ENCODE data around the gene COLEC12.

COLEC12 gene

DNA sequence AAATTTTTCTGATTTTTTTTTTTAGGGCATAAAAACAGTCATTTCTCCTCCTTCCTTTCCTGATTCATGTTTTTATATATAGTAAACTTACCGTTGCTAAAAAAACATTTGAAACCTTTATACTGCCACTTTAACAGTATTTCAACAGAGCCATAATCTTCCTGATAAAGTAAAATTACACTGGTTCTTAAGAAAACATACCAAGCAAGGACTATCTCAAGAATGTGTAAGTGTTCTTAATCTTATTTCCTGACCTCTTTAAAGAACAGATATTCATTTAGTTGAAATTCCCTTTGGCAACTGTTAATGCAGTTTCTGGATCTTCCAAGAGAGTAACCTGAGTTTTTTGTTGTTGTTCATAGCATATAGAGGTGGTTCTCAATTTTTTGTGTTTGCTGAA lies 26.6 kb upstream of the COLEC12 start:
- DNase-seq (ENCODE audit: low read depth) = no peak
- H3K4me3 ChIP-seq (ENCODE audit: low read depth, low read length) = no peak overlapping the region
- TF ChIP-seq, protein P1, sequence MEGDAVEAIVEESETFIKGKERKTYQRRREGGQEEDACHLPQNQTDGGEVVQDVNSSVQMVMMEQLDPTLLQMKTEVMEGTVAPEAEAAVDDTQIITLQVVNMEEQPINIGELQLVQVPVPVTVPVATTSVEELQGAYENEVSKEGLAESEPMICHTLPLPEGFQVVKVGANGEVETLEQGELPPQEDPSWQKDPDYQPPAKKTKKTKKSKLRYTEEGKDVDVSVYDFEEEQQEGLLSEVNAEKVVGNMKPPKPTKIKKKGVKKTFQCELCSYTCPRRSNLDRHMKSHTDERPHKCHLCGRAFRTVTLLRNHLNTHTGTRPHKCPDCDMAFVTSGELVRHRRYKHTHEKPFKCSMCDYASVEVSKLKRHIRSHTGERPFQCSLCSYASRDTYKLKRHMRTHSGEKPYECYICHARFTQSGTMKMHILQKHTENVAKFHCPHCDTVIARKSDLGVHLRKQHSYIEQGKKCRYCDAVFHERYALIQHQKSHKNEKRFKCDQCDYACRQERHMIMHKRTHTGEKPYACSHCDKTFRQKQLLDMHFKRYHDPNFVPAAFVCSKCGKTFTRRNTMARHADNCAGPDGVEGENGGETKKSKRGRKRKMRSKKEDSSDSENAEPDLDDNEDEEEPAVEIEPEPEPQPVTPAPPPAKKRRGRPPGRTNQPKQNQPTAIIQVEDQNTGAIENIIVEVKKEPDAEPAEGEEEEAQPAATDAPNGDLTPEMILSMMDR (IDR thresholded peaks at IDR 0.05; ENCODE audit: insufficient read depth, low read depth, low read length, missing control alignments) = no peak

DNA sequence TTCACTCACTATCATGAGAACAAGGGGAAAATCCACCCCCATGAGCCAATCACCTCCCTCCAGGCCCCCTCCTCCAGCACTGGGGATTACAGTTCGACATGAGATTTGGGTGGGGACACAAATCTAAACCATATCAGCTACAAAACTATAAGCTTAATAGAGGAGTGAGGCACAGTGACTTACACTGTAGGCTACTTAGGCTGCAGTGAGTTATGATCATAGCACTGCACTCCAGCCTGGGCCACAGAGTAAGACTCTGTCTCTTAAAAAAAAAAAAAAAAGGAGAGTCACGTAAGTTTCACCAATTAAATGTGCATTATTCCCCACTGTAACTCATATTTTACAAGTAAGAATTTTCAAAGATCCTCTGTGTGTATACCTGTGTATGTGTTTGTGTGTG lies 26.2 kb upstream of the COLEC12 start:
- DNase-seq (ENCODE audit: low read depth) = no peak
- TF ChIP-seq, protein P1 (IDR thresholded peaks at IDR 0.05; ENCODE audit: insufficient read depth, low read depth, low read length, missing control alignments) = no peak
- H3K4me3 ChIP-seq (ENCODE audit: low read depth, low read length) = no peak overlapping the region

DNA sequence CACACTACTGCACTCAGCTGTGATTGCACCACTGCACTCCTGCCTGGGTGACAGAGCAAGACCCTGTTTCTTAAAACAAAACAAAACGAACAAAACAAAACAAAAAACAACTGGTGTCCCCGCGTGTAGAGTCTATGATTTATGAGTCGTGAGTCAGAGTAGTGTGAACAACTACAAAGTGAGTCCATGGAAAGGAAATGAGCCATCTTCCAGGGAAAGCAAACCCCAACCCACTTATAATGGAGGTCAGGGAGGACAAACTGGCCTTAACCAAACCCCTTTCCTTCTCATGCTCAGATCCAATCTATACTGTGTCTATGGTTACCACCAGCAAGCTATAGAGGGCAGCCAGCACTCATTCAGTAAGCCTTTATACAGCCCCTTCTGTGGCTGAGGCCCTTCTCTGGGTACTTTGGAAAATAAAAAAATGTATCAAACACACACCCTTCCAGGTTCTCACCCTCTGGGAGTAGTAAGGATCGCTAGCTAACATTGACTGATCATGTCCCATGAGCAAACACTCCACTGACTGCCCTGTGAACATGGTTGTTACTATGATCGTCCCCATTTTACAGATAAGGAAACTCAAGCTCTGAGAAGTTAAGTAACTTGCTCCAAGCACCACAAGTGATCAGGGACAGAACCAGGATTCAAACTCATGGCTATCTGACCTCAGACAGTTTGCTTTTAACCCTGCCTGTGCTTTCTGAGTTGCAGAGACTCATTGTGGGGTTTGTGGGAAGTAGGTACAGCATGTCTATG lies 24.7 kb upstream of the COLEC12 start:
- TF ChIP-seq, protein P1 (IDR thresholded peaks at IDR 0.05; ENCODE audit: insufficient read depth, low read depth, low read length, missing control alignments) = no peak
- DNase-seq (ENCODE audit: low read depth) = no peak
- H3K4me3 ChIP-seq (ENCODE audit: low read depth, low read length) = no peak overlapping the region

DNA sequence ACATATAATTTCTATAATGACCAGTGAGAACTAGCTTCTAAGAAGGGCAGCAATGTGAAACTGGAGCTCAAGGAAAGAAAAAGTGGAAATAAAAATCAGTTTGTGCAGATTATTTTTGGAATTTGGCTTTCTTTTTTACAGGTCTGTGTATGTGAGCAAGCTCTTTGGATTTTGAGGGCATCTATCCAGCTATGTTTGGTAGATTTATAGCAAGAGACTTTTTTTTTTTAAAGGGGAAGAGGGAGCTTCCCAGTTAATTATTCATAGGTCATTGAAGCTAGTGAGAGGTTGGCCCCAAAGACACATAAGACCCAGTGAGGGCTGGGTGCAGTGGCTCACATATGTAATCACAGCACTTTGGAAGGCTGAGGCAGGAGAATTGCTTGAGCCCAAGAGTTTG lies 24.0 kb upstream of the COLEC12 start:
- no peak for DNase-seq (ENCODE audit: low read depth)
- TF ChIP-seq, protein P1 (IDR thresholded peaks at IDR 0.05; ENCODE audit: insufficient read depth, low read depth, low read length, missing control alignments) = no peak
- H3K4me3 ChIP-seq (ENCODE audit: low read depth, low read length) = no peak overlapping the region

DNA sequence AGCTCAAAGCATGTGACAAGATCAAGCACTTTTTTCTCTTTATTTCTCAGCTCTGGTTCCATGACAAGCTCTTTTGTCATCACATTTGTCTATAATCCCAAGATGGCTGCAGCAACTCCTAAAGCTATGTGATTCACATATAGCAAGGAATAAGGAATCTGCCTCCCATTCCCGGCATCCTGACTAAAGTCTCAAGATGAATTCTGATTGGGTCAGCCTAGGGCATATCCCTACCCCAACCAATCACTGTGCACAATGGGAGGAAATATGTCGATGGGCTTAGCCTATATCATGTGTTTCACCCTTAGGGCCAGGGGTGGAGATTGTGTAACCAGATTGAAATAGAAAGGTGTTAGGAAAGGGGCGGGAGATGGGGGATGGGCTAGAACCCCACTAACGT lies 23.1 kb upstream of the COLEC12 start:
- H3K4me3 ChIP-seq (ENCODE audit: low read depth, low read length) = no peak overlapping the region
- no peak for DNase-seq (ENCODE audit: low read depth)
- TF ChIP-seq, protein P1 (IDR thresholded peaks at IDR 0.05; ENCODE audit: insufficient read depth, low read depth, low read length, missing control alignments) = no peak

DNA sequence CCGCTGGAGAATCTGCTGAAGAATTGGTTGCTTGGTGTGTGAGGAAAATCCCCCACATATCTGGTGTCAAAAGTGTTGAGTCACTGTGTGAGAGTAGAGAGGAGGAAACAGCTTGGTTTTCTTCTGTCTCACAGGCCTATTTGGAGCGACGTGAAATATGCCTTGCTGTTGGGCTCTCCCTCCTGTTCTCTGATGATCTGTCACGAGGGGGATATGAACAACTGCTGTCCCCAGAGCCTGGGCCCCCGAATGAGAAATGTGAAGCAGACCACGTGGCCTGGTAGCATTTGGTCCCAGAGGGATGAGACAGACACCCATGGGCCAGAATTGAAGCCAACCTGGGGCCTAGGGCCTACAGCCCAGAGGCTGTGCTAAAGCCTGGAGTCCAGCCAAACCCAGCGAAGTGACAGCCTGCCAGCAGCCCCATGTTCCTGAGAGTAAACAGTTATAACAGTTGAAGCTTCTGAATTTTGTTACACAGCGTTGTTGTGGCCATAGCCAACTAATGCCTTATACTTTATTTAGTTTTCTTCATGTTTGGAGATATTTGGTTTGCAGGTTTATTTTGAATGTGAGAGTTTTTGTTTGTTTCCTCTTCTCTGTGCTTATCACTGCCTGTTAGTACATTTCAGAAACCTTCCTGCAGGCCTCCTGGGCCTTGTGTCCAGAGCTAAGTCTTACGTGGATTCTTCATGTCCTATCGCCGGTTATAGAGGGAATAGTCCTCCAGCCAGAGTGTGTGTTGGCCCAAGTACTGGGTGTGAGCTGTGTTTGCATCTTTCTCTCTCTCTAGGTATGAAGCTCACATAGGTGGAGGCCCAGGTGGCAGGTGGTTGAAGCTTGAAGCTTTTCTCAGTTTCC lies 18.7 kb upstream of the COLEC12 start:
- TF ChIP-seq, protein P1 (IDR thresholded peaks at IDR 0.05; ENCODE audit: insufficient read depth, low read depth, low read length, missing control alignments) = no peak
- peak; percentile 65 for DNase-seq (ENCODE audit: low read depth)
- H3K4me3 ChIP-seq (ENCODE audit: low read depth, low read length) = no peak overlapping the region

Measured in GM12865 (cell line).